H1 (cell line): ENCODE results near the gene TGM3. TPM values are rescaled to one million over a fixed set of nuclear protein-coding genes. Genes with fewer than 3 reads are reported as not detected.

ENCODE experiments used
- ATF2 ChIP-seq: IDR thresholded peaks from 2 replicates; pipeline ENCODE4 v1.6.1; 2012; ENCODE audit warnings: low read length, inconsistent platforms
- CBX8 ChIP-seq: fragments of 300-800, 300-1000 bp; sonication (generic); IDR thresholded peaks from 2 replicates; pipeline ENCODE4 v1.7.1; 2016; ENCODE audit warnings: low read depth, low read length, borderline replicate concordance
- KDM5A ChIP-seq: fragments of 200-600 bp; IDR thresholded peaks from 2 replicates; pipeline ENCODE4 v1.7.1; 2012; ENCODE audit warnings: mild to moderate bottlenecking, low read length, inconsistent platforms, mixed read lengths
- SAP30 ChIP-seq: fragments of 300-600 bp; sonication (generic); IDR thresholded peaks from 2 replicates; pipeline ENCODE4 v1.7.1; 2012; ENCODE audit warnings: low read length, moderate library complexity, mild to moderate bottlenecking, inconsistent platforms; ENCODE audit not compliant: insufficient read depth, insufficient replicate concordance
- polyA plus RNA-seq, 7 experiments: library from polyadenylated mRNA; depleted of rRNA in 3 of 7; stranded (reverse) in 5 of 7; unstranded in 2 of 7; fragments of >200 nt in 5 of 7; fragments of 200-250 nt in 2 of 7; gene quantifications; 1 replicate in 5 of 7; 2 replicates in 1 of 7; 4 replicates in 1 of 7; pipeline versions ENCODE4 v1.2.1 to v1.2.3, GENCODE V29; 2011 to 2013; ENCODE audit warnings: missing spikeins in 2 of 7, mixed read lengths in 2 of 7
- total RNA-seq: library from RNA; stranded (reverse); fragmentation: NEBNext Ultra II Directional; extraction: Animal tissue kit (Norgen Biotek cat#: 25700); gene quantifications from 2 replicates; pipeline ENCODE4 v1.2.1, GENCODE V29; 2021
- TF ChIP-seq, protein P1 (sequence below), 3 experiments: IDR thresholded peaks; 1 replicate in 2 of 3; 2 replicates in 1 of 3; pipeline versions ENCODE4 v1.5.1 to v1.6.1; 2011; ENCODE audit warnings: low read length in 3 of 3, mild to moderate bottlenecking in 3 of 3, inconsistent platforms in 2 of 3, low read depth in 1 of 3, moderate library complexity in 1 of 3; ENCODE audit not compliant: insufficient read depth in 1 of 3; ENCODE audit errors: control extremely low read depth in 1 of 3
- TF ChIP-seq, protein P2 (sequence below): IDR thresholded peaks from 2 replicates; pipeline ENCODE4 v1.6.1; 2011; ENCODE audit warnings: low read length, improper control_type of control experiment

TGM3 gene
- total and polyA plus RNA-seq, 2 of the 8 experiments (the other 6 are each of a cell fraction or from before 2014, with no cell fraction given) = 0.12 TPM; not detected in 1

DNA sequence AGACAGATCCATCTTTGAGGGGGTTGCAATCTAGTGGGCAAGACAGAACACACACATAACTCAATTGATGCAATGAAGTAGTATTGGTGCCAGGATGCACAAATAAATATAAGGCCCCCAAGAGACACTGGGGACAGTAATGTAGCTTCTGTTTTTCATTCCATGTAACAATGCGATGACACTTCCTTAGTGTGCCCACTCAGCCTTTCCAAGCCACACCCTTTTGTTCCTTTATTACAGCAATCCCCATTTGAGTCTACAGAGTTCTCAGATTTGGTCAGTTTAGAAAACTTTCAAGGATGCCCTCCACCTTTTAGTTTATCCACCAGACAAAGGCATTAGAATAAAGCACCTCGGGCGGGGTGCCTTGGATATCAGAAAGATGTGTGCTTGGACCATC lies 15.5 kb downstream of the TGM3 start (continued):
- no peak for TF ChIP-seq ATF2
- no peak for TF ChIP-seq KDM5A
- no peak for TF ChIP-seq SAP30
- TF ChIP-seq CBX8 = no peak
- TF ChIP-seq, protein P1, sequence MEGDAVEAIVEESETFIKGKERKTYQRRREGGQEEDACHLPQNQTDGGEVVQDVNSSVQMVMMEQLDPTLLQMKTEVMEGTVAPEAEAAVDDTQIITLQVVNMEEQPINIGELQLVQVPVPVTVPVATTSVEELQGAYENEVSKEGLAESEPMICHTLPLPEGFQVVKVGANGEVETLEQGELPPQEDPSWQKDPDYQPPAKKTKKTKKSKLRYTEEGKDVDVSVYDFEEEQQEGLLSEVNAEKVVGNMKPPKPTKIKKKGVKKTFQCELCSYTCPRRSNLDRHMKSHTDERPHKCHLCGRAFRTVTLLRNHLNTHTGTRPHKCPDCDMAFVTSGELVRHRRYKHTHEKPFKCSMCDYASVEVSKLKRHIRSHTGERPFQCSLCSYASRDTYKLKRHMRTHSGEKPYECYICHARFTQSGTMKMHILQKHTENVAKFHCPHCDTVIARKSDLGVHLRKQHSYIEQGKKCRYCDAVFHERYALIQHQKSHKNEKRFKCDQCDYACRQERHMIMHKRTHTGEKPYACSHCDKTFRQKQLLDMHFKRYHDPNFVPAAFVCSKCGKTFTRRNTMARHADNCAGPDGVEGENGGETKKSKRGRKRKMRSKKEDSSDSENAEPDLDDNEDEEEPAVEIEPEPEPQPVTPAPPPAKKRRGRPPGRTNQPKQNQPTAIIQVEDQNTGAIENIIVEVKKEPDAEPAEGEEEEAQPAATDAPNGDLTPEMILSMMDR (IDR thresholded peaks at IDR 0.05; ENCODE audit: control extremely low read depth in 1 of 3, insufficient read depth in 1 of 3, low read depth in 1 of 3, low read length in 3 of 3) = no peak
- TF ChIP-seq, protein P2, sequence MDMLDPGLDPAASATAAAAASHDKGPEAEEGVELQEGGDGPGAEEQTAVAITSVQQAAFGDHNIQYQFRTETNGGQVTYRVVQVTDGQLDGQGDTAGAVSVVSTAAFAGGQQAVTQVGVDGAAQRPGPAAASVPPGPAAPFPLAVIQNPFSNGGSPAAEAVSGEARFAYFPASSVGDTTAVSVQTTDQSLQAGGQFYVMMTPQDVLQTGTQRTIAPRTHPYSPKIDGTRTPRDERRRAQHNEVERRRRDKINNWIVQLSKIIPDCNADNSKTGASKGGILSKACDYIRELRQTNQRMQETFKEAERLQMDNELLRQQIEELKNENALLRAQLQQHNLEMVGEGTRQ = no peak
